K562 (cell line): ENCODE results near the gene ASCC3. TPM values are rescaled to one million over a fixed set of nuclear protein-coding genes. Genes with fewer than 3 reads are reported as not detected.

ENCODE experiments used
- CCNT2 ChIP-seq: IDR thresholded peaks from 2 replicates; pipeline ENCODE4 v1.6.1; 2011; ENCODE audit warnings: borderline replicate concordance, low read depth, mild to moderate bottlenecking, moderate library complexity, mixed read lengths, low read length; ENCODE audit not compliant: insufficient read length; ENCODE audit errors: extremely low read depth
- EGR1 ChIP-seq: fragments of 450-650 bp; conservative IDR thresholded peaks from 2 replicates; pipeline ENCODE4 v1.6.1; 2017; ENCODE audit warnings: mild to moderate bottlenecking
- FOXK2 ChIP-seq, 2 experiments: fragments of 450-650 bp; IDR thresholded peaks in 1 of 2; conservative IDR thresholded peaks in 1 of 2; 2 replicates each; pipeline ENCODE4 v1.6.1; 2016; ENCODE audit warnings: low read depth in 2 of 2, mild to moderate bottlenecking in 1 of 2
- NRF1 ChIP-seq, 2 experiments: fragments of 450-650 bp; IDR thresholded peaks in 1 of 2; conservative IDR thresholded peaks in 1 of 2; 2 replicates each; pipeline ENCODE4 v1.6.1; 2014; ENCODE audit warnings: mild to moderate bottlenecking in 2 of 2
- polyA plus RNA-seq, 8 experiments: library from polyadenylated mRNA; depleted of rRNA in 4 of 8; stranded (reverse) in 5 of 8; unstranded in 3 of 8; fragments of >200 nt; fragmentation: Nextera tagmentation in 2 of 8; fragmentation: Illumina TruSeq in 1 of 8; extraction: Ambion mirVana in 2 of 8; extraction: Trizol in 1 of 8; gene quantifications; 2 replicates each; pipeline versions ENCODE4 v1.2.1 to v1.2.3, GENCODE V29; 2011 to 2014; ENCODE audit warnings: inconsistent platforms in 1 of 8, missing spikeins in 1 of 8
- total RNA-seq, 7 experiments: library from RNA; depleted of rRNA in 6 of 7; stranded (reverse); fragments of >200 nt in 6 of 7; fragmentation: Illumina TruSeq in 2 of 7; extraction: Trizol in 2 of 7; gene quantifications; 2 replicates each; pipeline versions ENCODE4 v1.2.1 to v1.2.3, GENCODE V29; 2011 to 2021; ENCODE audit warnings: low replicate concordance in 1 of 7
- TF ChIP-seq, protein P1 (sequence below), 3 experiments: IDR thresholded peaks in 2 of 3; conservative IDR thresholded peaks in 1 of 3; 2 replicates each; pipeline ENCODE4 v1.5.1; 2011 to 2012; ENCODE audit warnings: low read length in 3 of 3, mild to moderate bottlenecking in 3 of 3, control low read depth in 2 of 3, improper control_type of control experiment in 1 of 3, inconsistent platforms in 1 of 3, low read depth in 1 of 3, mixed read lengths in 1 of 3, moderate library complexity in 1 of 3; ENCODE audit not compliant: insufficient read depth in 2 of 3
- TF ChIP-seq, protein P2 (sequence below): fragments of 250-450 bp; sonication (Bioruptor Pico); IDR thresholded peaks from 2 replicates; pipeline ENCODE4 v1.8.0; 2022; ENCODE audit warnings: moderate library complexity, mild to moderate bottlenecking, inconsistent platforms

ASCC3 gene
- total and polyA plus RNA-seq, 9 of the 15 experiments (the other 6 are each of a cell fraction or from before 2014, with no cell fraction given): 16.1 to 56.1 (median 33.9) TPM

DNA sequence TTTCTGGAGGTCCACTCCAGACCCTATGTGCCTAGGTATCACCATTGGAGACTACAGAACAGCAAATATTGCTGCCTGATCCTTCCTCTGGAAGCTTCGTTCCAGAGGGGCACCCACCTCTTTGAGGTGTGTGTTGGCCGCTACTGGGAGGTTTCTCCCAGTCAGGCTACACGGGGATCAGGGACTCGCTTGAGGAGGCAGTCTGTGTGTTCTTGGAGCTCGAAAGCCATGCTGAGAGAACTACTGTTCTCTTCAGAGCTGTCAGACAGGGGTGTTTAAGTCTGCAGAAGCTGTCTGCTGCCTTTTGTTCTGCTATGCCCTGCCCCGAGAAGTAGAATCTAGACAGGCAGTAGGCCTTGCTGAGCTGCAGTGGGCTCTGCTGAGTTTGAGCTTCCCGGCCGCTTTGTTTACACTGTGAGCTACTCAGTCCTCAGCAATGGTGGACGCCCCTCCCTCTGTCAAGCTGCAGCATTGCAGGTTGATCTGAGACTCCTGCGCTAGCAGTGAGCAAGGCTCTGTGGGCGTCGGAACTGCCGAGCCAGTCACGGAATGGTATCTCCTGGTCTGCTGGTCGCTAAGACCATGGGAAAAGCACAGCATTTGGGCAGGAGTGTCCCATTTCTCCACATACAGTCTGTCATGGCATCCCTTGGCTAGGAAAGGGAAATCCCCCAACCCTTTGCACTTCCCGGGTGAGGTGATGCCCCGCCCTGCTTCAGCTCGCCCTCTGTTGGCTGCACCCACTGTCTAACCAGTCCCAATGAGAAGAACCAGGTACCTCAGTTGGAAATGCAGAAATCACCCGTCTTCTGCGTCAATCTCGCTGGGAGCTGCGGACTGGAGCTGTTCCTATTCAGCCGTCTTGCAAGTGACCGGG lies 32.5 kb upstream of the ASCC3 start (continued):
- TF ChIP-seq, protein P1, sequence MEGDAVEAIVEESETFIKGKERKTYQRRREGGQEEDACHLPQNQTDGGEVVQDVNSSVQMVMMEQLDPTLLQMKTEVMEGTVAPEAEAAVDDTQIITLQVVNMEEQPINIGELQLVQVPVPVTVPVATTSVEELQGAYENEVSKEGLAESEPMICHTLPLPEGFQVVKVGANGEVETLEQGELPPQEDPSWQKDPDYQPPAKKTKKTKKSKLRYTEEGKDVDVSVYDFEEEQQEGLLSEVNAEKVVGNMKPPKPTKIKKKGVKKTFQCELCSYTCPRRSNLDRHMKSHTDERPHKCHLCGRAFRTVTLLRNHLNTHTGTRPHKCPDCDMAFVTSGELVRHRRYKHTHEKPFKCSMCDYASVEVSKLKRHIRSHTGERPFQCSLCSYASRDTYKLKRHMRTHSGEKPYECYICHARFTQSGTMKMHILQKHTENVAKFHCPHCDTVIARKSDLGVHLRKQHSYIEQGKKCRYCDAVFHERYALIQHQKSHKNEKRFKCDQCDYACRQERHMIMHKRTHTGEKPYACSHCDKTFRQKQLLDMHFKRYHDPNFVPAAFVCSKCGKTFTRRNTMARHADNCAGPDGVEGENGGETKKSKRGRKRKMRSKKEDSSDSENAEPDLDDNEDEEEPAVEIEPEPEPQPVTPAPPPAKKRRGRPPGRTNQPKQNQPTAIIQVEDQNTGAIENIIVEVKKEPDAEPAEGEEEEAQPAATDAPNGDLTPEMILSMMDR (IDR thresholded peaks at IDR 0.05 in 2 of 3, conservative IDR thresholded peaks at IDR 0.05 in 1 of 3; ENCODE audit: insufficient read depth in 2 of 3, low read depth in 1 of 3, low read length in 3 of 3): 0 out of 6 replicates have a peak, but pooled peaks of 2 of the 3 experiments have one; percentile 9 to 29
- TF ChIP-seq, protein P2, sequence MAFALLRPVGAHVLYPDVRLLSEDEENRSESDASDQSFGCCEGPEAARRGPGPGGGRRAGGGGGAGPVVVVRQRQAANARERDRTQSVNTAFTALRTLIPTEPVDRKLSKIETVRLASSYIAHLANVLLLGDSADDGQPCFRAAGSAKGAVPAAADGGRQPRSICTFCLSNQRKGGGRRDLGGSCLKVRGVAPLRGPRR (CRISPR knock-in tag): no peak
- TF ChIP-seq EGR1 (0 out of 2 replicates have a peak, but pooled peaks have one; percentile 6), NRF1 (conservative IDR thresholded peaks at IDR 0.05 in 1 of 2, IDR thresholded peaks at IDR 0.05 in 1 of 2) (peak in 1 of 2 experiments; percentile 22; a peak in 1 of 4 replicates), CCNT2 (no peak), FOXK2 (conservative IDR thresholded peaks at IDR 0.05 in 1 of 2, IDR thresholded peaks at IDR 0.05 in 1 of 2; ENCODE audit: low read depth in 2 of 2) (peak in 1 of 2 experiments; percentile 27; a peak in 2 of 4 replicates)
